NCI-H1105 treated with DMSO at 0.1 percent for 48 hours (cell line): ENCODE results near the gene EEPD1.

Experiments used
- DNase-seq: peaks from one replicate; lab custom pipeline; 2025; lab: John Stamatoyannopoulos, UW

The EEPD1 gene

GRCh38 chr7:36280840-36281812, 128.1 kb downstream of the EEPD1 start:
- peak; percentile 68 for DNase-seq

- DNase-seq: no peak
These were observed 129.1 kb downstream of the EEPD1 start for GRCh38 chr7:36281945-36282717.

GRCh38 chr7:36283181-36283580, 130.1 kb downstream of the EEPD1 start:
- no peak for DNase-seq

- DNase-seq: no peak
These were observed 130.7 kb downstream of the EEPD1 start for GRCh38 chr7:36283711-36284130.

- DNase-seq: no peak
These were observed 131.5 kb downstream of the EEPD1 start for GRCh38 chr7:36284456-36285090.

GRCh38 chr7:36285276-36285675, 132.2 kb downstream of the EEPD1 start:
- DNase-seq: no peak

GRCh38 chr7:36286226-36286625, 133.2 kb downstream of the EEPD1 start:
- no peak for DNase-seq

GRCh38 chr7:36286688-36287087, 133.6 kb downstream of the EEPD1 start:
- DNase-seq: no peak

GRCh38 chr7:36287371-36288241, 134.6 kb downstream of the EEPD1 start:
- no peak for DNase-seq

- DNase-seq: no peak
These were observed 135.4 kb downstream of the EEPD1 start for GRCh38 chr7:36288501-36288900.

GRCh38 chr7:36289833-36290661, 137.0 kb downstream of the EEPD1 start:
- no peak for DNase-seq

- peak; percentile 64 for DNase-seq
These were observed 138.6 kb downstream of the EEPD1 start for GRCh38 chr7:36291387-36292316.

- DNase-seq: no peak
These were observed 142.0 kb downstream of the EEPD1 start for GRCh38 chr7:36295090-36295489.

- DNase-seq: no peak
These were observed 143.2 kb downstream of the EEPD1 start for GRCh38 chr7:36296284-36296683.

- no peak for DNase-seq
These were observed 144.4 kb downstream of the EEPD1 start for GRCh38 chr7:36297364-36298009.

- no peak for DNase-seq
These were observed 145.1 kb downstream of the EEPD1 start for GRCh38 chr7:36298106-36298505.

- no peak for DNase-seq
These were observed 146.2 kb downstream of the EEPD1 start for GRCh38 chr7:36299223-36299774.

- no peak for DNase-seq
These were observed 146.8 kb downstream of the EEPD1 start for GRCh38 chr7:36299823-36300341.
